ENCODE results near the gene SLC12A6. TPM values are rescaled to one million over a fixed set of nuclear protein-coding genes. Genes with fewer than 3 reads are reported as not detected.
A peak's percentile ranks its signal among the peaks of the same experiment; 100 is the strongest.
"Not testable (repeated sequence)": the region's sequence is repeated elsewhere in the genome, so short reads cannot be mapped to it uniquely, and the experiment has no call there.

Gene SLC12A6
- total and polyA plus RNA-seq, 5 experiments from 2014 or later = 4.0 to 138 (median 13.3) TPM

DNA sequence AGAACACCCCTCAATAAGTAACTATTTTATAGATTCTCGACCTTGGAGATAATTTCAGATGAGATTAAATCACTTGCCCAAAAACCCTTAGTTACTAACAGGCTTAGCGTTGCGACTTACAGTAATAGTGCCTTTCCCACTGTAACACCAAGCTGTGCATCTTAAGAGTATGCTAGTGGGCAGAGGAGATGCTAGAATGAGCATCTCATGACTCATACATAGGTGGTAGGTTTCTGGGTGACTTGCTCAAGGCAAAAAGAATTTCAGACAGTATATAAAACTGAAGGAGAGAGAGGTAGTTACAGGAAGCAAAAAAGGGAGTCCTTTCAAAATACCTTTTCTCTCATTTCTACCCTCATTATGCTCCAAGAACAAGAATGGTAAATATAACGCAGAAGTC, 131.6 kb downstream of the SLC12A6 start:
- POLR2A ChIA-PET = no interaction called here
- DNase-seq = no peak
- Mint-ChIP-seq H3K27ac (no peak overlapping the region), H3K9me3 (no peaks in the 10 kb centered on the region), H3K4me3 (no peak overlapping the region), H3K4me1 (peaks cover 9 to 38% (median 28%) of the 10 kb centered on the region in 4 donors), H3K27me3 (no peaks in the 10 kb centered on the region), H3K36me3 (peaks cover 0 to 8% (median 0%) of the 10 kb centered on the region in 3 donors)
- ATAC-seq = no peak

- ATAC-seq = no peak
- Mint-ChIP-seq H3K4me1 (peaks cover 13 to 32% (median 25%) of the 10 kb centered on the region in 4 donors), H3K9me3 (no peaks in the 10 kb centered on the region), H3K27ac (no peak overlapping the region), H3K27me3 (no peaks in the 10 kb centered on the region), H3K36me3 (peaks cover 0 to 21% (median 3%) of the 10 kb centered on the region in 3 donors), H3K4me3 (no peak overlapping the region)
- POLR2A ChIA-PET = no interaction called here
- DNase-seq = no peak
Observed at GRCh38 chr15:34203936-34204335, 133.6 kb downstream of the SLC12A6 start.

GRCh38 chr15:34203305-34203704, 134.3 kb downstream of the SLC12A6 start:
- H3K36me3 Mint-ChIP-seq = peaks cover 0 to 26% (median 3%) of the 10 kb centered on the region in 3 donors

GRCh38 chr15:34193272-34193671, 144.3 kb downstream of the SLC12A6 start:
- H3K27ac Mint-ChIP-seq, H3K4me3 Mint-ChIP-seq, H3K27me3 Mint-ChIP-seq, H3K9me3 Mint-ChIP-seq, DNase-seq, ATAC-seq, POLR2A ChIA-PET: not testable (repeated sequence)
- Mint-ChIP-seq H3K36me3 (peaks cover 0 to 11% (median 0%) of the 10 kb centered on the region in 3 donors), H3K4me1 (peaks cover 2 to 29% (median 16%) of the 10 kb centered on the region in 4 donors)

More at GRCh38 chr15:34203305-34203704, 134.3 kb downstream of the SLC12A6 start:
- DNase-seq = no peak
- Mint-ChIP-seq H3K4me1 (peaks cover 13 to 26% (median 19%) of the 10 kb centered on the region in 4 donors), H3K27me3 (no peaks in the 10 kb centered on the region), H3K27ac (peak overlapping the region in 1 of 10 donors; percentile 66), H3K9me3 (no peaks in the 10 kb centered on the region), H3K4me3 (no peak overlapping the region)
- no peak for ATAC-seq
- POLR2A ChIA-PET = no interaction called here

DNA sequence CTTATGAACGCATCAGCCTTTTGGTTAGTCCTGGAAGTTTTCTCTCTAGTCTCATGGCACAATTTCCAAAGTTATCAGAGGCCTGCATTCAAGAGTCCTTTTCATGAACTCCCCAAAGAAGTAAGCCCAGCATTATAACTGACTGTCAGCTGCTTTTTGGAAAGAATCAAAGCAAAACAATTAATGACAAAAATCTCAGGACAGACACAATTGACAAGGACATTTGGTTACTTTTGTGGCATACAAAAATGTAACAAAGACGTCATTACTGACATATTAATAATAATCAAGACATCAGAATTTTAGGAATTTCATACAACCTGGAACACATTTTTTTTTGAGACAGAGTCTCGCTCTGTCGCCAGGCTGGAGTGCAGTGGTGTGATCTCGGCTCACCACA, 148.9 kb downstream of the SLC12A6 start:
- no peak overlapping the region for H3K27ac Mint-ChIP-seq
- no peaks in the 10 kb centered on the region for H3K27me3 Mint-ChIP-seq
- POLR2A ChIA-PET = no interaction called here
- H3K36me3 Mint-ChIP-seq = peaks cover 0 to 12% (median 7%) of the 10 kb centered on the region in 3 donors
- H3K4me1 Mint-ChIP-seq = peaks cover 8 to 37% (median 19%) of the 10 kb centered on the region in 4 donors
- no peak overlapping the region for H3K4me3 Mint-ChIP-seq
- DNase-seq (no peak), ATAC-seq (no peak)
- no peaks in the 10 kb centered on the region for H3K9me3 Mint-ChIP-seq

DNA sequence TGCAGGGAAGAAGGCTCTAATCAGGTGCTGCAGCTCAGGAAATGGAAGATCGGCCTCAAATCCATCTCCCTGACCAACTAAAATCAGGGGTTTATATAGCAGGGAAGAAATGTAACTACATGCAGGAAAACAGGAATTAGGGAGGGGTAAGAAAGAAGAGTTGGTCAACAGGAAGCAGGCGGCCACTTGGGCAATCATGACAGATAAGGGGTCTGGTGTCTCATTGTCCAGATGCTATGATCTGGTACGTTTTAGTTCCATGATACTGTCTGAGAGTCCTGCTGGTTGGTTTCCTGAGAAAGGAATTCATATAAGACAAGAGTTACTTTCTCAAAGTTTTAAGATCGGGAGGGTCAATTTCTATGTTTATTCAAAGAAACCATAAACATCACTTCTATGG, 151.9 kb downstream of the SLC12A6 start:
- Mint-ChIP-seq H3K27me3 (no peaks in the 10 kb centered on the region), H3K36me3 (peaks cover 0 to 15% (median 11%) of the 10 kb centered on the region in 3 donors), H3K4me3 (no peak overlapping the region), H3K4me1 (peaks cover 10 to 29% (median 20%) of the 10 kb centered on the region in 4 donors), H3K27ac (peak overlapping the region in 1 of 10 donors; percentile 22), H3K9me3 (no peaks in the 10 kb centered on the region)
- DNase-seq = no peak
- no peak for ATAC-seq
- POLR2A ChIA-PET = no interaction called here

- Mint-ChIP-seq H3K9me3 (no peaks in the 10 kb centered on the region), H3K27ac (no peak overlapping the region), H3K36me3 (peaks cover 0 to 21% (median 13%) of the 10 kb centered on the region in 3 donors), H3K27me3 (no peaks in the 10 kb centered on the region), H3K4me3 (no peak overlapping the region), H3K4me1 (peaks cover 11 to 28% (median 22%) of the 10 kb centered on the region in 4 donors)
- ATAC-seq = no peak
- no peak for DNase-seq
- POLR2A ChIA-PET = no interaction called here
Observed at GRCh38 chr15:34182942-34183341, 154.6 kb downstream of the SLC12A6 start.

Small RNA genes within 50 kb of the gene (microRNA-seq; reads per million reads assigned to microRNA genes)
- gene MIR1233-1 (ENCODE audit: borderline microRNAs expressed) = not detected

Other genes with a start within 250 kb of the SLC12A6 start
- 10 to 100 TPM; 32.9 TPM for gene EMC7, start 235.9 kb downstream of the SLC12A6 start, total RNA-seq
- gene EMC7, start 235.9 kb downstream of the SLC12A6 start, polyA plus RNA-seq = 100 to 1,000 TPM in 1 of 3 donors, 10 to 100 TPM in 2; 88.0 to 116 (median 91.5) TPM
- 1 to 10 TPM; 6.6 to 7.0 TPM for gene PGBD4, start 235.7 kb downstream of the SLC12A6 start, total RNA-seq
- gene PGBD4, start 235.7 kb downstream of the SLC12A6 start, polyA plus RNA-seq = 1 to 10 TPM; 1.1 to 1.9 (median 1.4) TPM
- gene KATNBL1, start 127.7 kb downstream of the SLC12A6 start, total RNA-seq = 10 to 100 TPM; 33.8 to 38.8 TPM
- gene KATNBL1, start 127.7 kb downstream of the SLC12A6 start, polyA plus RNA-seq = 10 to 100 TPM; 24.6 to 38.7 (median 34.3) TPM
- 10 to 100 TPM; 79.9 to 83.2 TPM for gene EMC4, start 112.8 kb downstream of the SLC12A6 start, total RNA-seq
- gene EMC4, start 112.8 kb downstream of the SLC12A6 start, polyA plus RNA-seq = 100 to 1,000 TPM; 171 to 182 (median 173) TPM
- gene NOP10, start 5.4 kb upstream of the SLC12A6 start, total RNA-seq = 10 to 100 TPM; 61.7 to 64.4 TPM
- 100 to 1,000 TPM; 239 to 320 (median 257) TPM for gene NOP10, start 5.4 kb upstream of the SLC12A6 start, polyA plus RNA-seq
- not detected for gene NUTM1, start 5.5 kb upstream of the SLC12A6 start, total RNA-seq
- gene NUTM1, start 5.5 kb upstream of the SLC12A6 start, polyA plus RNA-seq = not detected
- gene LPCAT4, start 29.4 kb upstream of the SLC12A6 start, total RNA-seq = 10 to 100 TPM; 63.9 to 66.3 TPM
- 10 to 100 TPM in 1 of 3 donors, 1 to 10 TPM in 2; 5.3 to 10.4 (median 8.2) TPM for gene LPCAT4, start 29.4 kb upstream of the SLC12A6 start, polyA plus RNA-seq
- gene GOLGA8A, start 100.0 kb upstream of the SLC12A6 start, total RNA-seq = 100 to 1,000 TPM; 242 to 250 TPM
- gene GOLGA8A, start 100.0 kb upstream of the SLC12A6 start, polyA plus RNA-seq = 1 to 10 TPM; 1.5 to 2.0 (median 1.9) TPM
- gene GOLGA8B, start 245.9 kb upstream of the SLC12A6 start, total RNA-seq = 100 to 1,000 TPM; 351 to 378 TPM
- gene GOLGA8B, start 245.9 kb upstream of the SLC12A6 start, polyA plus RNA-seq = 1 to 10 TPM; 4.3 to 5.8 (median 4.7) TPM